ENCODE data around the gene ACTG1. TPM values are rescaled to one million over a fixed set of nuclear protein-coding genes. Genes with fewer than 3 reads are reported as not detected.

The ACTG1 gene
- total RNA-seq, 1 donor from 2014 or later, result 4,575 TPM

DNA sequence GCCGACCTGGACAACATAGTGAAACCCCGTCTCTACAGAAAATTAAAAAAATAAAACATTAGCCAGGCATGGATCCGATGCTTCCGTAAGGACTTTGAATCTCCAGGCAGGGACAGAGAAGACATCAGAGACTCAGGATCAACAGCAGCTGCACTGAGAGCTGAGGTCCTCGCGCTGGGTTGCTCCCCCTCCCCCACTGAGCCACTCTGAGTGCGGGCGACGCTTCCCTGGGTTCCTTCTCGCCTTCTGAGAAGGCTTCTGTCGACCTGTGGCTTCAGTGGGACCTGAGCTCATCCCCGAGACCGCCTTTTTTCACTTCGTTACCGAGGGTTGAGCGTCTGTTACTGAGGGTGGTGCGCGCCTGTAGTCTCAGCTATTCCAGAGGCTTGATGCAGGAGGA is 20.4 kb downstream of the ACTG1 start:
- TF ChIP-seq, protein P1, sequence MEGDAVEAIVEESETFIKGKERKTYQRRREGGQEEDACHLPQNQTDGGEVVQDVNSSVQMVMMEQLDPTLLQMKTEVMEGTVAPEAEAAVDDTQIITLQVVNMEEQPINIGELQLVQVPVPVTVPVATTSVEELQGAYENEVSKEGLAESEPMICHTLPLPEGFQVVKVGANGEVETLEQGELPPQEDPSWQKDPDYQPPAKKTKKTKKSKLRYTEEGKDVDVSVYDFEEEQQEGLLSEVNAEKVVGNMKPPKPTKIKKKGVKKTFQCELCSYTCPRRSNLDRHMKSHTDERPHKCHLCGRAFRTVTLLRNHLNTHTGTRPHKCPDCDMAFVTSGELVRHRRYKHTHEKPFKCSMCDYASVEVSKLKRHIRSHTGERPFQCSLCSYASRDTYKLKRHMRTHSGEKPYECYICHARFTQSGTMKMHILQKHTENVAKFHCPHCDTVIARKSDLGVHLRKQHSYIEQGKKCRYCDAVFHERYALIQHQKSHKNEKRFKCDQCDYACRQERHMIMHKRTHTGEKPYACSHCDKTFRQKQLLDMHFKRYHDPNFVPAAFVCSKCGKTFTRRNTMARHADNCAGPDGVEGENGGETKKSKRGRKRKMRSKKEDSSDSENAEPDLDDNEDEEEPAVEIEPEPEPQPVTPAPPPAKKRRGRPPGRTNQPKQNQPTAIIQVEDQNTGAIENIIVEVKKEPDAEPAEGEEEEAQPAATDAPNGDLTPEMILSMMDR (IDR thresholded peaks at IDR 0.05), result no peak
- H3K9me3 Mint-ChIP-seq (ENCODE audit: low read depth), result no peaks in the 10 kb centered on the region
- H3K27ac Mint-ChIP-seq (ENCODE audit: unreplicated experiment), result no peak overlapping the region
- H3K36me3 Mint-ChIP-seq (ENCODE audit: low read depth), result no peaks in the 10 kb centered on the region
- peaks cover 15% of the 10 kb centered on the region for H3K4me1 Mint-ChIP-seq (ENCODE audit: low read depth)
- no peak overlapping the region for H3K4me3 Mint-ChIP-seq (ENCODE audit: unreplicated experiment)
- no peak for DNase-seq (ENCODE audit: low spot score)
- peaks cover 5% of the 10 kb centered on the region for H3K27me3 Mint-ChIP-seq (ENCODE audit: low read depth)

DNA sequence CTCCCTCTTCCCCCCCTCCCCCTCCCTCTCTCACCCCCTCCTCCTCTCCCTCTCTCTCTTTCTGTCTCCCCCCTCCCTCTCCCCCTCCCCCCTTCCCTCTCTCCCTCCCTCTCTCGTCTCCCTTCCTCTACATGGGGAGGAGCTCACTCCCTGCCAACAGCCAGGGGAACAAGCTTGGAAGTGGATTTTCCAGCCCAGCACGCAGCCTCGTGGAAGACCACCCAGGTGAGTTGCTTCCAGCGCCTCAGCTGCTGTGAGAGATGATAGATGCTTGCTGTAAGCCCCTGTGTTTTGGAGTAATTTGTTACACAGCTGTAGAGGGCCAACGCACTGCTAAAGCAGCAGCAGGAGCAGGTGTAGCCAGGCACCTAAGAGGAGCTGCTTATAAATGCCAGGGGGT is 20.8 kb downstream of the ACTG1 start:
- Mint-ChIP-seq H3K9me3 (ENCODE audit: low read depth) (no peaks in the 10 kb centered on the region), H3K36me3 (ENCODE audit: low read depth) (no peaks in the 10 kb centered on the region), H3K4me3 (ENCODE audit: unreplicated experiment) (no peak overlapping the region), H3K27me3 (ENCODE audit: low read depth) (peaks cover 5% of the 10 kb centered on the region), H3K27ac (ENCODE audit: unreplicated experiment) (no peak overlapping the region), H3K4me1 (ENCODE audit: low read depth) (peaks cover 15% of the 10 kb centered on the region)
- DNase-seq (ENCODE audit: low spot score), result no peak
- TF ChIP-seq, protein P1 (IDR thresholded peaks at IDR 0.05), result no peak

- H3K9me3 Mint-ChIP-seq (ENCODE audit: low read depth), result no peaks in the 10 kb centered on the region
These were observed 21.4 kb downstream of the ACTG1 start for GRCh38 chr17:81491181-81491581.

DNA sequence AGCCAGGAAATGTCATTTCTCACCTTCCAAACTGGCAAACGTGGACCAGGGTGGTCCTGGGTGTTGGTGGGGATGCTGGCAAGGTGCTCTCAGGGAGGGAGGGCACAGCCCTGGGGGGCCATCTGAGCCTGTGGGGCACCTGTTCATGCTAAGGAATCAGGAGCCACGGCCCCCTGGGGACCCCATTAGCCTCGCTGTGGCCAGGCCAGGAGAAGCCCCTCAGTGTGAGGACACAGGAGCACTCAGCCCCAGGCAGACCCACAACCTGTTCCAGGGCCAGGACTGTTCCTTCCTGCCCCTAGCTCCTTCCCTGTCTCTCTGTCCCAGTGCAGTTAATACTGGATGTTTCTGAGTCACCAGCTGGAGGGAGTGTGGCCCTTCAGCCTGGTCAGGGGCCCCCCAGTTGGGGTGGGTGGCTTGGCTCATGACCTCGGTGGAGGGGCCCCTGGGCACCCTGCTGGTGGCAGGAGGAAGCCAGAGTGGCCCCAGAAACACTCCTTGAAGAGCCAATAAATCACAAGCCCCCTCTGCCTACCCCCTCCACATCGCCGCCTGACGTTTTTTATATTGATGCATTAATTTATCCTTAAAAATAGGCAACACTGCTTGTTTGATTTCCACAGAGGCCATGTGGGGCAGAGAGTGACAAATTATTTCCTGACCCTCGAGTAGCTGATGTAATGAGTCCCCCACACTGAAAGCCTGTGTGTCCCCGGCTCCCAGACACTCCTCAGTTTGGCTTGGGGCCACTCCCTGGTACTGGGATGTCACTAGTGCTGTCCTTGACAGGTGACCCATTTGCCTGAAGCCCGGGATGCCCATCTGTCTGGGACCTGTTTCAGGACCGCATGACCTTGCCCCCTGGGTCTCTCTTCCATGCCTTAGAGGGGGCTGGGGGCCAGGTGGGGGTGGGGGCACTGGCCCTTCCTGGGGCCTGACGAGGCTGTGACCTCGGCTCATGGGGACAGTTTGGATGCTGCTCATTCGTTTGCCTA is 22.3 kb downstream of the ACTG1 start:
- Mint-ChIP-seq H3K4me3 (ENCODE audit: unreplicated experiment) (no peak overlapping the region), H3K36me3 (ENCODE audit: low read depth) (no peaks in the 10 kb centered on the region), H3K4me1 (ENCODE audit: low read depth) (peaks cover 15% of the 10 kb centered on the region), H3K9me3 (ENCODE audit: low read depth) (no peaks in the 10 kb centered on the region), H3K27me3 (ENCODE audit: low read depth) (peaks cover 5% of the 10 kb centered on the region), H3K27ac (ENCODE audit: unreplicated experiment) (no peak overlapping the region)
- DNase-seq (ENCODE audit: low spot score), result peak; percentile 72
- TF ChIP-seq, protein P1 (IDR thresholded peaks at IDR 0.05), result no peak

More at GRCh38 chr17:81491181-81491581, 21.4 kb downstream of the ACTG1 start:
- H3K4me1 Mint-ChIP-seq (ENCODE audit: low read depth), result peaks cover 15% of the 10 kb centered on the region
- no peak overlapping the region for H3K27ac Mint-ChIP-seq (ENCODE audit: unreplicated experiment)
- TF ChIP-seq, protein P1 (IDR thresholded peaks at IDR 0.05), result no peak
- no peak for DNase-seq (ENCODE audit: low spot score)
- H3K27me3 Mint-ChIP-seq (ENCODE audit: low read depth), result peaks cover 5% of the 10 kb centered on the region
- no peaks in the 10 kb centered on the region for H3K36me3 Mint-ChIP-seq (ENCODE audit: low read depth)
- no peak overlapping the region for H3K4me3 Mint-ChIP-seq (ENCODE audit: unreplicated experiment)

DNA sequence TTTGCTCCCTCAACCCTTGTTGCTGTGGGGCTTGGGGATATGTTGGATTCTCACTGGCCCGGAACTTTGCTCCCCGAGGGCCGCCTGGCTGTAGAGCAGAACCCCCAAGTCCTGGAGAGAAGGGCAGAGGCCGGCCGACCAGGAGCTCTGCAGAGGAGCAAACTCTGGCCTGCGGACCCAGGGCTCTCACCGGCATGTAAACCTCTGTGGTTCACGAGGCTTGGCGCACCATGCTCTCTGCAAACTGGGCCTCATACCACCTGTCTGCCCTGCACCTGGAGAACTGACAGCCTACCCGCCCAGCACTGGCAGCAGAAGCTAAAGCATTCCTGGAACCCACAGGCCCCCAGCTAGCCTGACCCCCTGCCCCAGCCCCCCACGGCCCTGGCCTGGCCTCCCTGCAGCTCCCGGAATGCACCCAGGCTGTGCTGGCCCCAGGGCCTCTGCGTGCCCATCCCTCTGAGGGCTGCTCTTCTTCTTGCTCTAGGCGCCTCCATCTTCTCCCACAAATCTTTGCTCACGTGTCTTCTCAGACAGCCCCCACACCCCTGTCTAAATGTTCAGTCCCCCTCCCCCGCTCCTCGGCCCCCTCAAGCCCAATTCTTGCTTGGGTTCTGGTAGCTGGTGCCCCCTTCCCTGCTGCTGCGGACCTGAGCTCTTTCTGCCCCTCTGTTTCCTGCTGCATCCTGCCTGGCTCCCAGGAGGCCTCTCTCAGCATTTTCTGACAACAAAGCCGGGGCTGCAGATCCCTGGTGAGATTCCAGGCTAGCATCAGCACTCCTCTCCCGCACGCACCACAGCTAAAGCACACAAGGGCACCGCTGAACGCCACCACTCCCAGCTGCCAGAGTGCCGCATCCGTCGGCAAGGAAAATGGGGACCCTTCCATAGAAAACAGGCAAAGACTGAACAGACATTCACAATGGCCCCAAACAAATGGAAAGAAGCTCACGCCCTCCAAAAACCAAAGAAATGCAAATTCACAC is 23.3 kb downstream of the ACTG1 start:
- H3K27ac Mint-ChIP-seq (ENCODE audit: unreplicated experiment), result peak overlapping the region; percentile 81
- no peaks in the 10 kb centered on the region for H3K36me3 Mint-ChIP-seq (ENCODE audit: low read depth)
- H3K27me3 Mint-ChIP-seq (ENCODE audit: low read depth), result peaks cover 5% of the 10 kb centered on the region
- peak overlapping the region; percentile 55 for H3K4me3 Mint-ChIP-seq (ENCODE audit: unreplicated experiment)
- peak; percentile 75 for DNase-seq (ENCODE audit: low spot score)
- H3K9me3 Mint-ChIP-seq (ENCODE audit: low read depth), result no peaks in the 10 kb centered on the region
- H3K4me1 Mint-ChIP-seq (ENCODE audit: low read depth), result peaks cover 15% of the 10 kb centered on the region
- TF ChIP-seq, protein P1 (IDR thresholded peaks at IDR 0.05), result no peak

Measured in chondrocyte (in vitro differentiated cells).